Liver (tissue), 3 donors: ENCODE data around the gene DTYMK.
"Not testable (repeated sequence)": the region's sequence is repeated elsewhere in the genome, so short reads cannot be mapped to it uniquely, and the experiment has no call there.

Experiments used
- EGR1 ChIP-seq, 2 donors: IDR thresholded peaks; 2 replicates each; pipeline ENCODE4 v1.6.1; 2016 to 2018; ENCODE audit warnings: antibody characterized with exemption in 2 of 2, low read depth in 2 of 2
- FOXA2 ChIP-seq: IDR thresholded peaks from 2 replicates; pipeline ENCODE4 v1.6.1; 2016; ENCODE audit warnings: antibody characterized with exemption
- HNF4A ChIP-seq, 2 donors: conservative IDR thresholded peaks; 2 replicates each; pipeline ENCODE4 v1.6.1; 2016; ENCODE audit warnings: antibody characterized with exemption in 2 of 2, mild to moderate bottlenecking in 2 of 2
- RAD21 ChIP-seq, 2 donors: IDR thresholded peaks; 2 replicates each; pipeline ENCODE4 v1.6.1; 2016; ENCODE audit warnings: antibody characterized with exemption in 2 of 2, mild to moderate bottlenecking in 2 of 2
- RXRA ChIP-seq, 2 donors: IDR thresholded peaks; 2 replicates each; pipeline ENCODE4 v1.6.1; 2017 to 2018; ENCODE audit warnings: antibody characterized with exemption in 2 of 2, mild to moderate bottlenecking in 1 of 2
- YY1 ChIP-seq: IDR thresholded peaks from 2 replicates; pipeline ENCODE4 v1.6.1; 2016; ENCODE audit warnings: antibody characterized with exemption, mild to moderate bottlenecking
- TF ChIP-seq, protein P1 (sequence below): fragments of 150-350 bp; IDR thresholded peaks from 2 replicates; pipeline ENCODE4 v1.5.1; 2017; ENCODE audit warnings: improper control_type of control experiment, low read depth, low read length; ENCODE audit not compliant: missing input control
- TF ChIP-seq, protein P2 (sequence below): IDR thresholded peaks from 2 replicates; pipeline ENCODE4 v1.6.1; 2016; ENCODE audit warnings: antibody characterized with exemption, mild to moderate bottlenecking
- TF ChIP-seq, protein P3 (sequence below): IDR thresholded peaks from 2 replicates; pipeline ENCODE4 v1.6.1; 2016; ENCODE audit warnings: antibody characterized with exemption
- TF ChIP-seq, protein P4 (sequence below): IDR thresholded peaks from 2 replicates; pipeline ENCODE4 v1.6.1; 2016; ENCODE audit warnings: antibody characterized with exemption
- donor health status: healthy.
- donor health status: healthy.

DNA sequence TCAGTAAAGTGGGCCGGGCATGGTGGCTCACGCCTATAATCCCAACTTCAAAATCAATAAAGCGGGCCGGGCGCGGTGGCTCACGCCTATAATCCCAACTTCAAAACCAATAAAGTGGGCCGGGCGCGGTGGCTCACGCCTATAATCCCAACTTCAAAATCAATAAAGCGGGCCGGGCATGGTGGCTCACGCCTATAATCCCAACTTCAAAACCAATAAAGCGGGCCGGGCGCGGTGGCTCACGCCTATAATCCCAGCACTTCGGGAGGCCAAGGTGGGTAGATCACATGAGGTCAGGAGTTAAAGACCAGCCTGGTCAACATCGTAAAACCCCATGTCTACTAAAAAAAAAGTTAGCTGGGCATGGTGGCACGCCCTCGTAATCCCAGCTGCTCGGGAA lies 23.9 kb downstream of the DTYMK start:
- TF ChIP-seq, protein P1, sequence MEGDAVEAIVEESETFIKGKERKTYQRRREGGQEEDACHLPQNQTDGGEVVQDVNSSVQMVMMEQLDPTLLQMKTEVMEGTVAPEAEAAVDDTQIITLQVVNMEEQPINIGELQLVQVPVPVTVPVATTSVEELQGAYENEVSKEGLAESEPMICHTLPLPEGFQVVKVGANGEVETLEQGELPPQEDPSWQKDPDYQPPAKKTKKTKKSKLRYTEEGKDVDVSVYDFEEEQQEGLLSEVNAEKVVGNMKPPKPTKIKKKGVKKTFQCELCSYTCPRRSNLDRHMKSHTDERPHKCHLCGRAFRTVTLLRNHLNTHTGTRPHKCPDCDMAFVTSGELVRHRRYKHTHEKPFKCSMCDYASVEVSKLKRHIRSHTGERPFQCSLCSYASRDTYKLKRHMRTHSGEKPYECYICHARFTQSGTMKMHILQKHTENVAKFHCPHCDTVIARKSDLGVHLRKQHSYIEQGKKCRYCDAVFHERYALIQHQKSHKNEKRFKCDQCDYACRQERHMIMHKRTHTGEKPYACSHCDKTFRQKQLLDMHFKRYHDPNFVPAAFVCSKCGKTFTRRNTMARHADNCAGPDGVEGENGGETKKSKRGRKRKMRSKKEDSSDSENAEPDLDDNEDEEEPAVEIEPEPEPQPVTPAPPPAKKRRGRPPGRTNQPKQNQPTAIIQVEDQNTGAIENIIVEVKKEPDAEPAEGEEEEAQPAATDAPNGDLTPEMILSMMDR: not testable (repeated sequence)
- TF ChIP-seq YY1; EGR1 (IDR thresholded peaks at IDR 0.05; ENCODE audit: low read depth in 2 of 2); RXRA (IDR thresholded peaks at IDR 0.05); RAD21 (IDR thresholded peaks at IDR 0.05); FOXA2; HNF4A (conservative IDR thresholded peaks at IDR 0.05): not testable (repeated sequence)
- TF ChIP-seq, protein P2, sequence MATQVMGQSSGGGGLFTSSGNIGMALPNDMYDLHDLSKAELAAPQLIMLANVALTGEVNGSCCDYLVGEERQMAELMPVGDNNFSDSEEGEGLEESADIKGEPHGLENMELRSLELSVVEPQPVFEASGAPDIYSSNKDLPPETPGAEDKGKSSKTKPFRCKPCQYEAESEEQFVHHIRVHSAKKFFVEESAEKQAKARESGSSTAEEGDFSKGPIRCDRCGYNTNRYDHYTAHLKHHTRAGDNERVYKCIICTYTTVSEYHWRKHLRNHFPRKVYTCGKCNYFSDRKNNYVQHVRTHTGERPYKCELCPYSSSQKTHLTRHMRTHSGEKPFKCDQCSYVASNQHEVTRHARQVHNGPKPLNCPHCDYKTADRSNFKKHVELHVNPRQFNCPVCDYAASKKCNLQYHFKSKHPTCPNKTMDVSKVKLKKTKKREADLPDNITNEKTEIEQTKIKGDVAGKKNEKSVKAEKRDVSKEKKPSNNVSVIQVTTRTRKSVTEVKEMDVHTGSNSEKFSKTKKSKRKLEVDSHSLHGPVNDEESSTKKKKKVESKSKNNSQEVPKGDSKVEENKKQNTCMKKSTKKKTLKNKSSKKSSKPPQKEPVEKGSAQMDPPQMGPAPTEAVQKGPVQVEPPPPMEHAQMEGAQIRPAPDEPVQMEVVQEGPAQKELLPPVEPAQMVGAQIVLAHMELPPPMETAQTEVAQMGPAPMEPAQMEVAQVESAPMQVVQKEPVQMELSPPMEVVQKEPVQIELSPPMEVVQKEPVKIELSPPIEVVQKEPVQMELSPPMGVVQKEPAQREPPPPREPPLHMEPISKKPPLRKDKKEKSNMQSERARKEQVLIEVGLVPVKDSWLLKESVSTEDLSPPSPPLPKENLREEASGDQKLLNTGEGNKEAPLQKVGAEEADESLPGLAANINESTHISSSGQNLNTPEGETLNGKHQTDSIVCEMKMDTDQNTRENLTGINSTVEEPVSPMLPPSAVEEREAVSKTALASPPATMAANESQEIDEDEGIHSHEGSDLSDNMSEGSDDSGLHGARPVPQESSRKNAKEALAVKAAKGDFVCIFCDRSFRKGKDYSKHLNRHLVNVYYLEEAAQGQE: not testable (repeated sequence)
- TF ChIP-seq, protein P3, sequence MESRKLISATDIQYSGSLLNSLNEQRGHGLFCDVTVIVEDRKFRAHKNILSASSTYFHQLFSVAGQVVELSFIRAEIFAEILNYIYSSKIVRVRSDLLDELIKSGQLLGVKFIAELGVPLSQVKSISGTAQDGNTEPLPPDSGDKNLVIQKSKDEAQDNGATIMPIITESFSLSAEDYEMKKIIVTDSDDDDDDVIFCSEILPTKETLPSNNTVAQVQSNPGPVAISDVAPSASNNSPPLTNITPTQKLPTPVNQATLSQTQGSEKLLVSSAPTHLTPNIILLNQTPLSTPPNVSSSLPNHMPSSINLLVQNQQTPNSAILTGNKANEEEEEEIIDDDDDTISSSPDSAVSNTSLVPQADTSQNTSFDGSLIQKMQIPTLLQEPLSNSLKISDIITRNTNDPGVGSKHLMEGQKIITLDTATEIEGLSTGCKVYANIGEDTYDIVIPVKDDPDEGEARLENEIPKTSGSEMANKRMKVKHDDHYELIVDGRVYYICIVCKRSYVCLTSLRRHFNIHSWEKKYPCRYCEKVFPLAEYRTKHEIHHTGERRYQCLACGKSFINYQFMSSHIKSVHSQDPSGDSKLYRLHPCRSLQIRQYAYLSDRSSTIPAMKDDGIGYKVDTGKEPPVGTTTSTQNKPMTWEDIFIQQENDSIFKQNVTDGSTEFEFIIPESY: not testable (repeated sequence)
- TF ChIP-seq, protein P4, sequence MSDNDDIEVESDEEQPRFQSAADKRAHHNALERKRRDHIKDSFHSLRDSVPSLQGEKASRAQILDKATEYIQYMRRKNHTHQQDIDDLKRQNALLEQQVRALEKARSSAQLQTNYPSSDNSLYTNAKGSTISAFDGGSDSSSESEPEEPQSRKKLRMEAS: not testable (repeated sequence)
